GM19238 (cell line): ENCODE results near the gene C18orf63.
"Not testable (repeated sequence)": the region's sequence is repeated elsewhere in the genome, so short reads cannot be mapped to it uniquely, and the experiment has no call there.

Experiments
- DNase-seq: peaks from one replicate; pipeline ENCODE4 v3.0.0; 2011; ENCODE audit warnings: low spot score; ENCODE audit not compliant: insufficient read length

The C18orf63 gene

DNA sequence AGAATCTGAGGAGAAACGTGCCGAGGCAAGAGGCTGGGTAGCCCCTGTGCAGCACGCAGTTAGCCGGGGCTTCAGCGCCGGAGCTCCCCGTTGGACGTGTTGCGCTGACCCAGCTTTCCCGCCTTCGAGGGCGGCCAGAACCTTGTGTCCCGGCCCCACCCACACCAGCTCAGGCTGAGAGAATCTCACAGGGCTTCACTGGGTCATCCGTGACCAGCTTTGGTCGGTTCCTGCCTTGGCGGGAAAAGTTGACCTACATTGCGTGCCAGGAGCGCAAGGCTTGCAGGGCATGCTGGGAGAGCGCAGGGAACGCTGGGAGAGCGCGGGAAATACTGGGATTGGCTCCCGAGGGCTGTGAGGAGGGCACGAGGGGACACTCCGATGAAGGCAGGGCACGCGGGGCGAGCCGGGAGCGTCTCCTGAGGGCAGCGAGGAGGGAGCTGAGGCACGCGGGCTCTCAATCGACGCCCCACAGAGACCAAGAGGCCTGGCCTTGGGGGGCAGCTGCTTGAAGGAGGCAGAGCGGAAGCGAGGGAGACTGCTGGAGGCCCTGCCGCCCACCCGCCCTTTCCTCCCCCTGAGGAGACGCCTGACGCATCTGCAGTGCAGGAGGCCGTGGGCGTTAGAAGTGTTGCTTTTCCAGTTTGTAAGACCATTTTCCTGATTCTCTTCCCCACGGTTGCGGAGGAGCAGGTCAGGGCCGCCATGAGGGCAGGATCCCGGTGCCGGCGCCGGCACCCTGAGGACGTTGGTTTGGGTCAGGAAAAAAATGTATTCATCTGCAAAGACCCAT is at the start of gene C18orf63:
Gene C18orf63, plus strand, starts transcription at position 376 of the 793 bp plus-strand sequence. CDS start 2,027 bp downstream, outside the sequence.
- DNase-seq = no peak

DNA sequence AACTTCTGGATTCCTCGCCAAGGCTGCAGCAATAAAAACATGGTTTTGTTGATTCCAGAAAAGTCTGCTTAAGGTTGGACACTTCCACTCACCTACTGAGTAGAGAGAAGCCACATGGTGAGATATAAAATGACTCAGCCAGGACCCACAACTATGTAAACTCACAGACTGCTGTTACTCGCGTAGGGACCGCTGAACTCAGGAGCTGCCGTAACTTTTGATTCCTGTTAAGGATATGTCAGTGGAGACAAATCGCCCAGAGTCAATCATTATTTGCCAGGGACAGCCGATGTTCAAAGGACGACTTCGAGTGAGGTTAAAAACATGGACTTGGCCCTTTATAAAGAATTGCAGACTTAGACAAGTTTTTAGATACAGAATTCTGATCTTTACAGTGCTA is 49.5 kb upstream of the C18orf63 start:
- no peak for DNase-seq

DNA sequence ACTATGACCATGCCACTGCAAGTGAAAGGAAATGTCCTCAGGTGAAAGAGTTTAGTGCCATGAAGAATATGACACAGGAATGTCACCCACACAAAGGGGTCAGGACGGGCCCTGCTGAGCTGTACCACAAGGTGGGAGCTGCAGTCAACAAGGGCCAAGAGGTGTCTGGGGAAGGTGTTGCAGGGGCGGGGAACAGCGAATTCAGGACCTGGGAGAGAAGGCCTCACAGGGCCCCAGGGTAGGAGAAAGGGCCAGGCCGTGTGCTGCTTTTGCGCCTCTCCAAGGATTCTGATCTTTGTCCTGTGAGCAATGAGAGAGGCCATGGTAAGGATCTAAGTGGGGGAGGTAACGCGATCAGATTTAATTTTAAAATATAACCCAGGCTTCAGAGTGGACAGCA is 47.5 kb upstream of the C18orf63 start:
- no peak for DNase-seq

DNA sequence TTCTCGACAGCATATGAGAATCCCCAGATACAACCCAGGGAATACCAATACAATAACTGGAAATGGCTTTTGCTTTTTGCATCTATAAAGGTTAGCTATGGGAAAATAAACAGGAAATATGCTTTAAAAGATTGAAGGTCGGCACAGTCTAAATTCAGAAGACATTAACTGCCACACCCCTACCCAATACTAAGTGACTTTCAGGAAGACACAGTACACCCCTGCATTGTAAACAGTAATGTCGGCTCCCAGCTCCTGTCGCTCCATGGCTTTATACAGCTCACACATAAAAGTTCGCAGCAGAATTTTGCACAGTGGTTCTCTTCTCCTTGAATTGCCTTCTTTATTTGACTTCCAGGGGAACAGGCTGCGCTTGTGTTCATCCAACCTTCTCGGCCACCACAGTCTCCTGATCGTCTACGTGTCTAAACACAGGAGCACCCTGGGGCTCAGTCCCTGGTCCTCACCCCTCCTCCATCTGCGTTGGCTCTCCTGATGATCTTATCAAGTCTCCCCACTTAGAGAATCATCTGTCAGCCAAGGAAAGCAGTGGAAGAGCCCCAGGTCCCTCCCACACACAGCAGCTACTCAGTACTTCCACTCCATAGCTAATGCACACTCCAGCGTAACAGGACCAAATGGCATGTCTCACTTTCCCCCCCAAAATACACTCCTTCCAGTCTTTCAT is 46.6 kb upstream of the C18orf63 start:
- DNase-seq = no peak

DNA sequence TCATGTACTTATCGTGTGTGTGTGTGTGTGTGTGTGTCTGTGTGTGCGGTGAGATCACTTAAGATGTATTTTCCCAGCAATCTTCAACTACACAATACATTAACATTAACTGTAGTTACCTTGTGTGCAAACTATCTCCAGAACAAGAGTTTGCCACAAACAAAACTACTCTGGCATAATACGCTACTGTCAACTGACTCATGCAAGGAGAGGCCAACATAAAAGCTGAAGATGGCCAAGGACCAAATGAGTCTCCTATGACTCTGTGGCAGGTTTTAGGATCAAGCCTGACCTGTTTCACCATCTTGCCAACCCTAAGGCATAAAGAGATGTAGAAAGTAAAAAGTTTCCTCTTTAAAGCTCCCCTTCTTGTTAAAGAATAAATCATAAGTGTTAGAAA is 44.0 kb upstream of the C18orf63 start:
- DNase-seq = no peak

DNA sequence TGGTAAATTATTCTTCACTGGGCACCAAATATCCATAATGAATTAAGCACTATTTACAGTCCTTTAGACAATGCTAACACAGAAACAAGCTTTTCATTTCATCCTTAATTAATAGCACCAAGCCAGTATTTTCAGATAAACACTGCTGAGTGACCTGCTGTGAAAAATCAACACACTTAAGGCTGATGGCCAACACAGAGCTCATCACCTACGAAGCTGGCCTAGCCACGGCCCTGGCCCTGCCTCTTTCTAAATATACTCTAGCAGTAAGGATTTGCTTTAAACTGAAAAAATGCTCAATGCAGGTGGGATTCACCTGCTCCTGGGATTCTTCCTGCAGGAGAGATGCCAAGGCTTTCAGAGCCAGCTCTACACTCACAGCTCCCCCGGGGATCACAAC is 42.2 kb upstream of the C18orf63 start:
- DNase-seq = no peak

DNA sequence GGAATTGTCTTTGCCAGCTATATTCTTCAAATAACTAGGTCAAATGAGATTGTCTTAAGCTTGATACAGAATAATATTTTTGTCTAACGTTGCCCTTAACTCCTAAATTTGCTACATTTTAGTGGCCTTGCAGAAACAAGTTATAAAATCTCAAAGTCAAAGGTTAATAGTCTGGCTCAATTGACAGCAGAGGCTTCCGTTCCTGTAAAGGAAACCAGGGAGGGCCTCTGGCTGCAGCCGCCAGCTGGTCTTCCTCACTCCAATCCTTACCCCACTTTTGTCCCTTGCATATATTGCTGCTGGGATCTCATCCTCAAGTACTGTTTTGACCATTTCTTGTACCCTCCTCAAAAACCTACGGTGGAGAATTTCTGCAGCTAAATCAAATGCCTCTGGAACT is 40.9 kb upstream of the C18orf63 start:
- no peak for DNase-seq

DNA sequence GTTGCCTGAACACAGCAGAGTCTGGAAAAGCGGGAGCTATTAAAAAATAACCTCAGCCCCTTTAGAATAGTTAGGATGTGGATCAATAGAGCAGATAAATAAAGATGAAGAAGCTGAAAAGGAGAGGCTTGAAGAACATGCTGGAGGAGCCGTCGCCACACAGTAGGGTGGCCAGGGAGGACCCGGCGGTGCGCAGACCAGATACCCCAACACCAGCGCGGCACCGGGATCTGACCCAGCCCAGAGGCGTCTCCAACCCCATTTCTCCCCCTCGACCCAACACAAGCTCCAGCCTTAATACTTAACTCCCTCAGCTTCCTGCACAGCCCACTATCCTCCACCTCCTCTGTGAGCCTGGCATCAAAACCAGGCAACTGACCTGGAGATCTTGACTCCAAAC is 39.9 kb upstream of the C18orf63 start:
- DNase-seq = no peak

DNA sequence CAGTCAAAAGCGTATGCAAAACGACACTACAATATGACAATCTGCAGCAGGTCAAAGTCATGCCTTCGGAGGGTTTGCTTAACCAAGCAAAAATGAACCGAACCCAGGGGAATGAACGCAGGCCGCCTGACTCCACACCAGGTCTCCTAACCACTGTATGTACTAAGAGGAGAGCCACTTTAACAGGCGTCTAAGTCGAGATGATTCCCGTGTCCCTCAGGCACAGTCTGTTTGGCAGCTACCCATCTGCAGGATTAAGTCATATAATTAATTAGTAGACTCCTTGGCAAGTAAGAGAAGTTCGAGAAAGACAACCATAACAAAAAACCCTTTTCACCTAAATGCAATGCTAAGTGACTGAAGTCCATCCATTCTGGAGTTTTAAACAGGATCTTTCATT is 39.0 kb upstream of the C18orf63 start:
- DNase-seq = no peak

DNA sequence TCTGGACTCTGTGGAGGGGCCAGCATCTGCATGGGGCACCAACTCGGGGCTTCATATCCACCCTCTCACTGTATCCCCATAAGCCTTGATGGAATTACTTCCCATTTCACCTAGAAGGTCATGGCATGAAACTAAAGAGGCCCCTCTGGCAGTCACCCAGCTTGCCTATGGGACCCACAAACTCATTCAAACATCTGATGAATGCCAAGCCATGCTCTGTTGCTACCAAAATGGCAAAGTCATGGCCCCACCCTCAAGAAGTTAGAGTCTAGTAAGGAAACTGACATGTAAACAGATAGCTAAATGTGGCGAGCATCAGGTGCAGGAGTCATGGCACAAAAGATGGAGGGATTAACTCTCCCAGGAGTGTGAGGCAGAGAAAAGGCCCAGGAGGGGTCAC is 38.3 kb upstream of the C18orf63 start:
- DNase-seq = no peak

DNA sequence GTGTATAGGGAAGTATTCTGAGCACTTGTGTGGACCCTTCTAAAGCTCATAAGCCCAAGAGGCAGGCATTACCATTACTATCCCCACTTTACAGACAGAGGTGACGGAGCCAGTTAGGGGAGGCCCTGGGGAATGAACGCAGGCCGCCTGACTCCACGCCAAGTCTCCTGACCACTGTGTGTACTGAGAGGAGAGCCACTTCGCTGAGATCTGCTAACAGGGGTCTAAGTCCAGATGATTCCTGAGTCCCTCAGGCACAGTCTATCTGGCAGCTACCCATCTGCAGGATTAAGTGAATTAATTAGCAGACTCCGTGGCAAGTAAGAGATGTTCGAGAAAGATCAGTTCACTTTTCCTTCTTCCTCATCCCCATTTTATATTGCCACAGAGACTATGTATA is 37.6 kb upstream of the C18orf63 start:
- no peak for DNase-seq

DNA sequence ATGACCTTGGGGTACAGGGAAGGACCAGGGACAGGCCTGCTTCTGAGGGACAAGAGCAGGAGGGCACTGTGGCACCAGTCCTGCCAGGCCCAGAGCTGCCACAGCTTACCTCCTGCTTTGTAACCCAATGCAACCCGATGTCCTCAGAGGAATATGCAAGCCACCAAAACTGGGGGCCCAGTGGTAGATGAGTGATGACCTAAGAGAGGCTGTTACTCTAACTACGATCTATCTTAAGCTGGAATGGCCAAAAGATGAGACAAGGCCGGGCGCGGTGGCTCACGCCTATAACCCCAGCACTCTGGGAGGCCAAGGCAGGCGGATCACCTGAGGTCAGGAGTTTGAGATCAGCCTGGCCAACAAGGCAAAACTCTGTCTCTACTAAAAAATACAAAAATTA is 36.7 kb upstream of the C18orf63 start:
- no peak for DNase-seq

DNA sequence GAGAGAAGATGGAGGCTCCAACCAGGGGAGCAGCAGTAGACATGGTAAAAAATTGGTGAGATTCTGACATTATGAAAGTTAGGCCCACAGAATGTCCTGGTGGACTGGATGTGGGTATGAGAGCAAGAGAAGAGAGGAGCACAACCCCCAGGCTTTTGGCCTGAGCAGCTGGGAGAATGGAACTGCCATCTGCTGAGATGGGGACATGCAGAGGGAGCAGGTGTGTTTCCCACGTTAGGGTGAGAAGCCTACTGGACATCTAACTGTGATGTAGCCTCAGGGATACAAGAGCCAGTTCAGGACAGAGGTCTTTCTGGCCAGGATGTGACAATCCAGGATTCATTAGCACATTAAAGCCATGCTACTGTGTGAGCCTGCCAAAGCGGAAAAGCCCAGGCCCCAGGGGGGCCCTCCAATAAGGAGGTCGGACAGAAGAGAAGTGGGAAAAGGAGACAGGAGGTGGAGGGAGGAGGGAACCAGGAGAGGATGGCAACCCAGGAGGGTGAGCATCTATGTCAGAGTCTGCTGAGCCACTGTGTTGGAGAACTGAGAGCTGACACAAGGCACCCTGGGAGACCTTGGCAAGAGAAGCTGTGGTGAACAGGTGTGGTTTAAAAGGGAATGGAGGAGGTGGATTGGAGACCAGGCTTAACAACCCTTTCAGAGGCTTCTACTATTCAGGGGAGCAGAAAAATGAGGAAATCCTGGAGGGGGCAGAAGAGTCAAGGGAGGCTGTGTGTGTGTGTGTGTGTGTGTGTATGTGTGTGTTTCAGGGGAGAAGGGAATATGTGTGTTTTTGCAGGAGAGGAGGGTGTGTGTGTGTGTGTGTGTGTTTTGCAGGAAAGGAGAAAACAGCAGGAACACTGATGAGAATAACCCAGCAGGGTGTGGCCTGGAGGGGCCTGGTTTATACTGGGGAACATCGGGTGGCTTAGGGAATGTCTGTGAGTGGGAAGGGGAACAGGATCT is 34.3 kb upstream of the C18orf63 start:
- DNase-seq = no peak

DNA sequence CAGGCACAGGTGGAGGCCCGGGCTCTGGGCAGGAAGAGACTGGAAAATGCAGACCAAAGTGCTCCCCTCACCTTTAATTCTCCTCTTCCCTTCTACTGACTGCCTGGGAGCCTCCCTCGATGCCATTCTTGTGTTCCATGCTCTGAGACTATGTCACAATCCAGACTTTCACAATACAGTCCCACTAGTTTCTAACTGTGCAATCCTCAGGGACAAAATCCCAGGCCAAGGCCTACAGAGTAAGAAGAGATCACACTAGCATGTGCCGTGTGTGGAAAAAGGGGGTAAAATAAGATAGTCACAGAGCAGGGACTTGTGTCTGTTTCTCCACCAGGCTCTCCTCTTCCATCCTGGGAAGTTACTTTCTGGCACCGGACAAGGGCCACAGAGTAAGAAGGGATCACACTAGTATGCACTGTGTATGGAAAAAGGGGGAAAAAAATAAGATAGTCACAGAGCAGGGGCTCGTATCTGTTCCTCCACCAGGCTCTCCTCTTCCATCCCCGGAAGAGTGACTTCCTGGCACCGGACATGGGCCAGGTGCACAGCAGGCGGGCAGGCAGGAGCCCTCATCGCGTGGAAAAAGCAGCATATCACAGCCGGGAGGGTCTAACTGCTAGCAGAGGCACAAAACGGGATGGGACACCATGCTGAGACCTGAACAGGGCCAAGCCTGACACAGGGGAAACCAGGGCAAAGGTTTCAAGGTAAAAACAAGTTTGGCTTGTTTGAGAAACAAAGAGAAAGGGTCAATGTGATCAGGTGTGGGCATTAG is 33.5 kb upstream of the C18orf63 start:
- DNase-seq = peak; percentile 29

DNA sequence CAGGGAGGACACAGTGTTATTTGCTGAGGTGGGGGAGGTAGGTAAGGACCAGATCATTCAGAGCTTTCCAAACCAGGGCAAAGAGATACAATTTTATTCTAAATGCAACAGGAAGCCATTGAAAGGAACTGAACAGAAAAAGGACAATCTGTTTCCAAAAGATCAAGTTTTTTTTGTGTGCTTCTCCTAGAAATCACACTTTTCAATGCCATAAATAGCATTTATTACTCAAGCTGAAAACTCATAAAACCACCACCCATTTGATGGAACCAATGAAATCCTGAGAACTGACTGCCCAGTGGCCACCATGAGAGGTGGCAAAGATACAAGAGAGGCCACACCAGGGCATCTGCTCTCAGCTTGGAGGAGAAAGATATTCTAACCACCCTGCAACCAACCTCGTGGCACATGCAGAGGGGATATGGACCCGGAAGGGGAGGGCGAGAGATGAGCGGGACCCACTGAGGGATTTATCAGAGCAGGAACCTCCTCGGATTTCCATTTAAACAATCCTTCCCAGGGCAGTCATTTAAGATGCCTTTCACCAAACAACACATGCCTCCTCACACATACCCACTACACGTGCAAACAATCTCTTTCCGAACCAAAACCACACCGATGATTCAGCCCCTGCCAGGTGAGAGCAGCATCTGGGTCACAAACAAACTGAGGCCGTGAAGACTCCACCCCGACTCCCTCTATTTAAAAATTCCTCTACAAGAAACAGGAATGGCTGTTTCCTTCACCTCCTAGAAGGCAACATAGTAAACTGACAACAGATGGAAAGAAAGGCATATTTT is 32.7 kb upstream of the C18orf63 start:
- DNase-seq = no peak

DNA sequence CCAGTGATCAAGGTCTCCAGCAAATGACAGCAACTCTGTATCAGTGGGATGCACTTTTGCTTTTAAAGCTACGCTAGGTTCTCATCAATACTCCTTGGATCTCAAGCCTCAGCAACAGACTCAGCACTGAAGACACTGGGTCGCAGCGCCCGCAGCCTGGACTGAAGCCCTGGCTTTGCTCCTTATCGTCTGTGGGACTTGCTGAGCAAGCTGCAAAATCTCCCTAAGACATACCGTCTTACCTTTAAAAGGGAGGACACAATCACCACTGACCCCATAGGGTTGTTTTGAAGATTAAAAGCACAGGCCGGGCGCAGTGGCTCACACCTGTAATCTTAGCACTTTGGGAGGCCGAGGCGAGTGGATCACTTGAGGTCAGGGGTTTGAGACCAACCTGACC is 32.0 kb upstream of the C18orf63 start:
- DNase-seq = no peak

DNA sequence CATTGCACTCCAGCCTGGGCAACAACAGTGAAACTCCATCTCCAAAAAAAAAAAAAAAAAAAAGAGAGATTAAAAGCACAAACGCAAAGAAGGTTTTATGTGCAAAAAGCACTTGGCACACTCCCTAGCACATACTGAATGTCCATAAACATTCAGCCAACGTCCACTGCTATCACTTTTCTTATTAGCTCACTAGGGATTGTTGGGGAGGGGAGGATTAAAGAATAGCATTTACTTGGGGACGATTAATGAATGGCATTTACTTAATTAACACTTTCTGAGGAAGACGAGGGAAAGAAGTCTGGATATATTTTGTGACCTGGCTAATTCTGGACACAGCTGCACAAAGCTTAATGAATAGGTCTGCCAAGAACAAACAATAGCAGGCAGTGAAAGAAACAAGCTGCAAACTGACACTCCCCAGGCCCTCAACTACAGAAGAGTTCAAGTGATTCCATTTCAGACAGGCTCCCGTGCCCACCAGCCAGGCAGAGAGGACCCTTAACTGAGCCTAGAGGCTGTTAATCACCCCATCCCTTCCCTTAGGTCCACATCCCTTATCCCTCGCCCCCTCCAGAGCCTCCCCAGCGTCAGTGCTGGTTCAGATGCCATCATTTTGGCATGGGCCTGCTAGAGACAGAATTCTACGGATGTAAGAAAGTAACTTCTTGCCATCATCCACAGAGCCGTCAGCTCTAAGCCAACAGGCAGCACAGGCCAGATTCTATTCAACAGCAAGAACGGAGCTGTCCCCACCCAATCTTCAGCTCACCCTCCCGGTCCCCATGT is 31.3 kb upstream of the C18orf63 start:
- DNase-seq = no peak

DNA sequence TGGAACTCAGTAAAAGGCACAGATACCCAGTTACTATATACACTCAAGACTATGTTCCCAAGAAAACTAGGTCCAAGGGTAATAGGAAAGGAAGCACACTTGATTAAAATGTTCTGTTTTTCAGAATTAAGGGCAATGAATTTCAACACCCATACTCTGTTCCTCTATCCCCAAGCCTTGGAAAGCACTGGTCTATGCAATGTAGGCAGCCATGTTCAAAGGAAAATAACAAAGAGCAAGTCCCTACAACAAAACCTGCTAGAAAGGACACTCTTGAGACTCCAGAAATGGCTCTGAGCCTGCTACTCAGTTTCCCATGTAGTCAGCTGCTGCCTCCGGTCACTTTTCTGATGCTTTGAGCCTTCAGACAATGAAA is 30.7 kb upstream of the C18orf63 start:
- DNase-seq = no peak

DNA sequence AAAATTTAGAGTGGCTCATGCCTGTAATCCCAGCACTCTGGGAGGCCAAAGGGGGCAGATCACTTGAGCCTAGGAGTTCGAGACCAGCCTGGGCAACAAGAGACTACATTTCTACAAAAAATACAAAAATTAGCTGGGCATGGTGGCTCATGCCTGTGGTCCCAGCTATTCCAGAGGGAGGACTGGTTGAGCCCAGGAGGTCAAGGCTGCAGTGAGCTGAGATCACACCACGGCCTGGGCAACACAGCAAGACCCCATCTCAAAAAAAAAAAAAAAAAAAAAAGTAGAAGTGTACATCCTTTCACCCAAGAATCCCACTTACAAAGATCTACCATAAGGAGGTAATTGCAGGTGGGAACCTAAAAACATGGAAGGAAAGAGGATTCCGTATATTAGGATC is 30.1 kb upstream of the C18orf63 start:
- not testable (repeated sequence) for DNase-seq
